GM12874 (cell line): ENCODE measurements around the gene TUBA1A.

Experiments used
- CTCF ChIP-seq: IDR thresholded peaks from 2 replicates; pipeline ENCODE4 v1.5.1; 2011; ENCODE audit warnings: low read depth, mild to moderate bottlenecking, control low read depth, low read length, moderate library complexity; ENCODE audit not compliant: insufficient read depth

Gene TUBA1A

DNA sequence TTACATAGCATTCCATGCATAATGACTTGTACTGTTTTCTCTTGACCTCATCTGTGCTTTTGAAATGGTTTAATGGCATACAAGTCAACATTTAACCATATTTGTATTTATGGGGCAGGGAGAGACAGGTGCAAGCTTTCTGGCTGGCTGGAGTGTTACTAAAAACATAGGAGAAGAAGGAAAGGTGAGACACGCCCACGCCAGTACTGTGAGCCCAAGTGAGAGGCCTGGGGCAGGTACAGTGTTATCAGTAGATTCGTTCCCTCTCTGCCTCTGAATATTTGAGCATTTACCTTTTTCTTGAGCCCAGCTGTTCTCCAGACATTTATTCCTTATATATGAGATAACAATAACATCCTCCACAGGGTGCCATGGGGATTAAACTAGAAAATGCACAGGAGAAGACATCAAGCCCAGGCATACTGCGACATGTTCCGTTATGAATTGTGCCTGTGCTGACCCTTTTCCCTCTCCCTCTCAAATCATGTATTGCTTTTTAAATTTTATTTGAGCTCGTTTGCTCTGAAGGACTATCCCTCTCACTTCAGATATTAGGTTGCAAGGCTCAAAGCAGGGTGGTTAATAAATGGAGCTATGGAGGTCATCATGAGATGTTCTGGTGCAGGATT is 41.4 kb upstream of the TUBA1A start:
- TF ChIP-seq CTCF = no peak

DNA sequence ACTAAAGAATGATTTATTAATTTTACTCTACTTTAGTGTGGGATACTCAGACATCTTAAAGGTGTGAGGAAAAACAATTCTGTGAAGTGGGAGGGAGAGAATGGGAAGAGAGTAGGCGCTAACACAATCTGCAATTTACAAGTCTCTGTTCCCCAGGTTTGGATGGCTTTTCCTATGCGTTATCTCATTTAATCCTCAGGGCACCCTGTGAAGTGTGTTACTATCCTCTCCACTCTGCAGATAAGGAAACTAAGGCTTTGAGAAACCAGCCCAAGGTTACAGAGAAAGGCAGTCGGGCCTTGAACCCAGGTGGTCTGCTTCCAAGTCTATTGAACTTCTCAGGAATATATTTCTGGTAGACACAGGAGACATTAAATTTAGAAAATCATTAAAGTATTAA is 39.8 kb upstream of the TUBA1A start:
- no peak for TF ChIP-seq CTCF

DNA sequence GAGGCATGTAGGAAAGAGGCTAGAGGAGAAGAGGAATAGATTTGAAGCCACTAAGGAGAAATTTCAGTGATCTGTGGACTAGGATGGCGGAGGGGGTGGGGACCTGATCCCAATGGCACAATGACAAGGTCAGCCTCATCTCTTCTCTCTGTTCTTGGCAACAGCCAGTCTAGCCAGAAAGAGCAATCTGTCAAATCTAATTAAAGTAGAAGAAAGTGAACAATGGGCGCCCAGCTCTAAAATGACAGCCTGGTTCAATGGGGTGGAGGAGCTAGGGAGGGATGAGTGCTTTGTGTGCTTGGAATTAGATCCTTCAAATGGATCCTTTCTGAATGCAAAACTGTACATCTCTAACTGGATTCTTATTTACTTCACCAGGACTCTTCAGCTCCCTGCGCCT is 38.8 kb upstream of the TUBA1A start:
- TF ChIP-seq CTCF = no peak

DNA sequence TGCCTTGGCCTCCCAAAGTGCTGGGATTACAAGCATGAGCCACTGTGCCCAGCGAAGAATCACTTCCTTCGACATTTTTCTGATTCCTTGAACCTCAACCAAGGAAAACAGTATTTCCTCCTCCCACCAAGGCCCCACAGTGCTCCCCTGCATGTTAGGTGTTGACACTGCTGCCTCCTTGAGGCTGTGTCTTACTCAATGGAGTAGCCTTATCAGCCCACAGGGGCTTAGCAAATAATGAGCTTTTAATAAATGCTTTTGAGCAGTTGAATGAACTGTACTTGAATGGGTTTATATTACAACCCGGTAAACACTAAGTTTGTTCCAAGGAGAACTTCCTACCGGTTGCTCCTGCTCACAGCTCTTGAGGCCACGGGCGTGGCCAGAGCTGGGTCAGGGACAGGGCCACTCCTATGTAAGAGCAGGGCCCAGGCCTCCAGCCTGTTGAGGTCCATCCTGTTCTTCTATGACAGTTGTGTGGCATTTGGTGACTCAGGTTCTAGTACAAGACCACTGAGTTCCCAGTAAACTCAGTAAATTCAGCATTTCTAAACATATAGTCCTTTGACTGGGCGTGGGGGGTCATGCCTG is 36.8 kb upstream of the TUBA1A start:
- TF ChIP-seq CTCF = 0 out of 2 replicates have a peak, but pooled peaks have one; percentile 5

GRCh38 chr12:49223590-49224369 is 34.9 kb upstream of the TUBA1A start:
- TF ChIP-seq CTCF = no peak

GRCh38 chr12:49223122-49223521 is 34.2 kb upstream of the TUBA1A start:
- no peak for TF ChIP-seq CTCF

GRCh38 chr12:49220972-49221371 is 32.1 kb upstream of the TUBA1A start:
- TF ChIP-seq CTCF = no peak
